NB4 (cell line): ENCODE results near the gene ZSWIM6.

Experiments used
- DNase-seq: peaks from one replicate; pipeline ENCODE4 v3.0.0; 2010; ENCODE audit warnings: low read depth
- H3K4me3 ChIP-seq: one replicate; pipeline ENCODE4 v1.5.1; 2011; ENCODE audit warnings: mild to moderate bottlenecking, low read depth, low read length, moderate library complexity
- MYC ChIP-seq: IDR thresholded peaks from 2 replicates; pipeline ENCODE4 v1.6.1; 2011; ENCODE audit warnings: low read depth, low read length
- POLR2A ChIP-seq: IDR thresholded peaks from 2 replicates; pipeline ENCODE4 v1.6.1; 2011; ENCODE audit warnings: mild to moderate bottlenecking; ENCODE audit not compliant: insufficient read length; ENCODE audit errors: extremely low read depth
- TF ChIP-seq, protein P1 (sequence below): IDR thresholded peaks from one replicate; pipeline ENCODE4 v1.5.1; 2012; ENCODE audit warnings: low read depth, low read length
- TF ChIP-seq, protein P2 (sequence below): IDR thresholded peaks from 2 replicates; pipeline ENCODE4 v1.6.1; 2011; ENCODE audit warnings: low read depth, low read length

Gene ZSWIM6

DNA sequence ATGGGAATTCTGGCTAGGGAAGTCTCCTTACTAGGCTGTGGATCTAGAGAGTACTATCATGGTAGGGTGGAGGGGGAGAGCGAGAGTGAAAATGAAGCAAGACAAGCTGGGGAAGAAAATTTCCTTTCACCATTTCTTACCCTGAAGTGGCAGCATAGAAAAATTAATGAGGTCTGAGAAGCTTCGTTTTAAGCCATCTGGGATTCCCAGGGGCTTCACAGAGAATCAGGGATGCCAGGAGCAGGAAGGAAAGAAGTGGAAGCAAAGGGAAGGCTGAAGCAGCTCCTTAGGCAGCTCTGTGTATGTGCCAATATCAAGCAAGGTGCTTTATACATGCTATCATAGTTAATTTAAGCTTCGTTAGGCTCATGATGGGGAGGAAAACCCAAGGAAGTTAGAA, 169.9 kb downstream of the ZSWIM6 start:
- no peak overlapping the region for H3K4me3 ChIP-seq
- TF ChIP-seq, protein P1, sequence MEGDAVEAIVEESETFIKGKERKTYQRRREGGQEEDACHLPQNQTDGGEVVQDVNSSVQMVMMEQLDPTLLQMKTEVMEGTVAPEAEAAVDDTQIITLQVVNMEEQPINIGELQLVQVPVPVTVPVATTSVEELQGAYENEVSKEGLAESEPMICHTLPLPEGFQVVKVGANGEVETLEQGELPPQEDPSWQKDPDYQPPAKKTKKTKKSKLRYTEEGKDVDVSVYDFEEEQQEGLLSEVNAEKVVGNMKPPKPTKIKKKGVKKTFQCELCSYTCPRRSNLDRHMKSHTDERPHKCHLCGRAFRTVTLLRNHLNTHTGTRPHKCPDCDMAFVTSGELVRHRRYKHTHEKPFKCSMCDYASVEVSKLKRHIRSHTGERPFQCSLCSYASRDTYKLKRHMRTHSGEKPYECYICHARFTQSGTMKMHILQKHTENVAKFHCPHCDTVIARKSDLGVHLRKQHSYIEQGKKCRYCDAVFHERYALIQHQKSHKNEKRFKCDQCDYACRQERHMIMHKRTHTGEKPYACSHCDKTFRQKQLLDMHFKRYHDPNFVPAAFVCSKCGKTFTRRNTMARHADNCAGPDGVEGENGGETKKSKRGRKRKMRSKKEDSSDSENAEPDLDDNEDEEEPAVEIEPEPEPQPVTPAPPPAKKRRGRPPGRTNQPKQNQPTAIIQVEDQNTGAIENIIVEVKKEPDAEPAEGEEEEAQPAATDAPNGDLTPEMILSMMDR = no peak
- TF ChIP-seq, protein P2, sequence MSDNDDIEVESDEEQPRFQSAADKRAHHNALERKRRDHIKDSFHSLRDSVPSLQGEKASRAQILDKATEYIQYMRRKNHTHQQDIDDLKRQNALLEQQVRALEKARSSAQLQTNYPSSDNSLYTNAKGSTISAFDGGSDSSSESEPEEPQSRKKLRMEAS = no peak
- TF ChIP-seq POLR2A (no peak), MYC (no peak)
- no peak for DNase-seq

DNA sequence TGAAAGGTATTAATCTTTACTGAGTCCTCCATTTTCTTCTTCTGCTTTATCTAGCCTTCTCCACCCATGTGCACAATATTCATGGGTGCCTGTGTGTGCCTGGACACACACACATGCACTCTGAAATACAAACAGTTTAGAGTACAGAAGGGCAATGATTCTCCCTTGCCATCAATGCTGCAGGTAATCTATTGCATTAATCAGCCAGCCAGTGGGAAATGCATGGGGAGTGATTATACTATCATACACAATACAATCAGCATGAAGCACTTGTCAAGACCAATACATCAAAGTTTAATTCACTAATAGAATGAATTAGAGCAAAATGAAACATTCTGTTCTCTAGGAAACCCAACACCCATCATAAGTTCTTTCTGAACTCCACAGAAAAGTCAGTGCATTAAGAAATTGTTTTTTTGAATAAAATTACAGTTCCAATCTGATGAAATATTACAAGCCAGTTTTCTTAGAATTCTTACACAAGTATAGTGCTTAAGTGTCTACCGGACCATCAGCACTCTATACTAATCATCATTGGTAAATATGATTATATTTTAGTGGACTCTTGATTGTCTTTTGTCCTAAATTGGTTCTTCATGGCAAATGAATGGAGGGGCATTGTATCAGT, 172.2 kb downstream of the ZSWIM6 start:
- TF ChIP-seq, protein P1 = no peak
- TF ChIP-seq, protein P2 = no peak
- TF ChIP-seq POLR2A = no peak
- no peak for TF ChIP-seq MYC
- DNase-seq = no peak
- H3K4me3 ChIP-seq = no peak overlapping the region

DNA sequence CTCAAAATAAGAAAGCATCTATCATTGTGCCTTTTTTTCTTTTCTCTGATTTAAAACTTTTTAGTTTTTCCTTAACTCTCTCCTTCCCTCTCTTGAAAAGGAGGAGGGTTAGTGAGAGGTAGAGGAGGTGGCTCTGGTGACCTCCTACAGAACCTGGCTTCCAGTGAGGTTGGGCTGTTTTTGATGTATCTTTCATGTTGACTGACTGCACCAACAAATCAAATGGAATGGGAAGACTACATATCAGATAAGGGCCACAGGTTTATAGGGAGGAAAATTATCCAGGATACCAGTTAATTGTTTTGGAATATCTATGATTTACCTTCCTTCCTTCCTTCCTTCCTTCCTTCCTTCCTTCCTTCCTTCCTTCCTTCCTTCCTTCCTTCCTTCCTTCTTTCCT, 173.2 kb downstream of the ZSWIM6 start:
- DNase-seq = no peak
- TF ChIP-seq MYC = no peak
- TF ChIP-seq, protein P2 = no peak
- TF ChIP-seq, protein P1 = no peak
- TF ChIP-seq POLR2A = no peak

DNA sequence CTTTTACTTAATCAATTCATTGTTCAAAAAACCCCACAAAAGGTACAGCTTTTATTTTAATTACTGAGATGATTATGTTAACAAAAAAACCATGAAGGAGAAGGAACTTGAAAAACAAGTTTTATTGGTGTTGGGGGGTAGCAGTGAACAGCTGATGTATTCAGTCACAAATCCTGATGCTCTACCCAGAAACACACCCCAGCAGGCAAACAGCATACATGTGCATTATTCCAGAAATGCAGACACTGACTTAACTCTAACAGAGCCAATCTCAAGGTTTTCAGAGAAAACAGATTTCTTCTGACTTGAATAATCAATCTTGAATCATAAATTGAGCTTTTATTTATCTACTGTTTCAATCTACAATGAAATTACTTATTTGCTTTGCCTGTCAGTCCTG, 175.2 kb downstream of the ZSWIM6 start:
- no peak overlapping the region for H3K4me3 ChIP-seq
- no peak for DNase-seq
- no peak for TF ChIP-seq POLR2A
- TF ChIP-seq, protein P2 = no peak

More for the DNA sequence above, 173.2 kb downstream of the ZSWIM6 start:
- no peak overlapping the region for H3K4me3 ChIP-seq

DNA sequence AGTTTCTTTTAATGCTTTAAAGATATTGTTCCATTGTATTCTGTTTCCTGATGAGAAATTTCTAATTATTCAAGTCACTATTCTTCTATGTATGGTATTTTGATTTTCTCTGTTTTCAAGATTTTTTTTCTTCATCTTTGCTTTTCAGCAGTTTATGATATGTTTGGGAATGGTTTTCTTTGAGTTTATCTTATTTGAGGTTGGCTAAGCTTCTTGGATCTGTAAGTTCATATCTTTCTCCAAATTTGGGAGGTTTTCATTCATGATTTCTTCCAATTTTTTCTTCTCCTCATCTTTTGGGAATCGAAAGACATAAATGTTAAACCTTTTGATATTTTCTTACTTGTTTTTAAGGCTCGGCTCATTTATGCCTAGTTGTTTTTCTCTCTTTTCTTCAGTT, 184.9 kb downstream of the ZSWIM6 start:
- no peak for DNase-seq
- no peak overlapping the region for H3K4me3 ChIP-seq
- TF ChIP-seq, protein P2 = no peak
- TF ChIP-seq POLR2A = no peak
- TF ChIP-seq, protein P1 = no peak
- TF ChIP-seq MYC = no peak

DNA sequence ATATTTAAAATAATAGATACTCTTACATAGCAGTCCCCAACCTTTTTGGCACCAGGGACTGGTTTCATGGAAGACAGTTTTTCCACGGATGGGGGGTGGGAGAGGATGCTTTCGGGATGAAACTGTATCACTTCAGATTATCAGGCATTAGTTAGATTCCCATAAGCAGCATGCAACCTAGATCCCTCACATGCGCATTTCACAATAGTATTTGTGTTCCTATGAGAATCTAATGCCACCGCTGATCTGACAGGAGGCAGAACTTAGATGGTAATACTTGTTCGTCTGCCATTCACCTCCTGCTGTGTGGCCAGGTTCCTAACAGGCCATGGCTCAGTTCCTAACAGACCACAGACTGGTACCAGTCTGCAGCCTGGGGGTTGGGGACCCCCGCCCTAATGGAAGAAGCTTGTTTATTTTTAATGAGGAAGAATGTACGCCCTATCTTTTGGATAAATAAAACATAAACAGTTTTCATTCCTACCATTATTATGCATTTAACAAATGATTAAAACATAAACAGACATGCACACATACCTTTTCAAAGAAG, 187.7 kb downstream of the ZSWIM6 start:
- no peak overlapping the region for H3K4me3 ChIP-seq
- no peak for TF ChIP-seq MYC
- TF ChIP-seq POLR2A = no peak
- TF ChIP-seq, protein P1 = no peak
- TF ChIP-seq, protein P2 = no peak
- DNase-seq = no peak
